HCT116 (cell line): ENCODE data around the gene TALDO1.

ENCODE experiments used
- ATF3 ChIP-seq: IDR thresholded peaks from 2 replicates; pipeline ENCODE4 v1.6.1; 2012
- CBX3 ChIP-seq: IDR thresholded peaks from 2 replicates; pipeline ENCODE4 v1.6.1; 2012; ENCODE audit warnings: low read depth
- CEBPB ChIP-seq: IDR thresholded peaks from 2 replicates; pipeline ENCODE4 v1.6.1; 2012; ENCODE audit warnings: low read depth
- CTCF ChIP-seq, 3 experiments: fragments of 200-600 bp in 1 of 3; sonication (generic) in 1 of 3; IDR thresholded peaks in 2 of 3; conservative IDR thresholded peaks in 1 of 3; 2 replicates each; pipeline ENCODE4 v1.5.1; 2012 to 2017; ENCODE audit warnings: low read depth in 2 of 3, low read length in 2 of 3, antibody characterized with exemption in 1 of 3, borderline replicate concordance in 1 of 3, control low read depth in 1 of 3, mild to moderate bottlenecking in 1 of 3, mixed read lengths in 1 of 3, mixed run types in 1 of 3, moderate library complexity in 1 of 3; ENCODE audit not compliant: insufficient read depth in 1 of 3
- ELF1 ChIP-seq: IDR thresholded peaks from 2 replicates; pipeline ENCODE4 v1.6.1; 2012; ENCODE audit warnings: low read depth, borderline replicate concordance
- EZH2 ChIP-seq: fragments of 200-600 bp; sonication (generic); IDR thresholded peaks from 2 replicates; pipeline ENCODE4 v1.6.1; 2017; ENCODE audit warnings: antibody characterized with exemption, mixed run types
- EZH2phosphoT487 ChIP-seq: fragments of 200-600 bp; IDR thresholded peaks from 2 replicates; pipeline ENCODE4 v1.6.1; 2018; ENCODE audit warnings: antibody characterized with exemption, borderline replicate concordance
- MAX ChIP-seq: IDR thresholded peaks from 2 replicates; pipeline ENCODE4 v1.6.1; 2012
- POLR2A ChIP-seq: IDR thresholded peaks from 2 replicates; pipeline ENCODE4 v1.7.0; 2011; ENCODE audit warnings: borderline replicate concordance; ENCODE audit not compliant: insufficient read depth, insufficient read length; ENCODE audit errors: extremely low read depth
- POLR2AphosphoS5 ChIP-seq: IDR thresholded peaks from 2 replicates; pipeline ENCODE4 v1.6.1; 2011; ENCODE audit warnings: mild to moderate bottlenecking, low read depth, low read length, moderate library complexity
- RAD21 ChIP-seq: IDR thresholded peaks from 2 replicates; pipeline ENCODE4 v1.6.1; 2012; ENCODE audit warnings: low read depth, mild to moderate bottlenecking
- TCF7L2 ChIP-seq: IDR thresholded peaks from 2 replicates; pipeline ENCODE4 v1.7.0; 2011; ENCODE audit warnings: borderline replicate concordance, inconsistent platforms; ENCODE audit not compliant: insufficient read depth, insufficient read length; ENCODE audit errors: extremely low read depth
- ZNF274 ChIP-seq: fragments of 200-500 bp; sonication (Bioruptor generic); IDR thresholded peaks from 2 replicates; pipeline ENCODE4 v1.6.1; 2014; ENCODE audit warnings: mild to moderate bottlenecking, low read depth, low read length, inconsistent platforms

- TF ChIP-seq CEBPB = no peak
- TF ChIP-seq CTCF (IDR thresholded peaks at IDR 0.05 in 2 of 3, conservative IDR thresholded peaks at IDR 0.05 in 1 of 3; ENCODE audit: borderline replicate concordance in 1 of 3, insufficient read depth in 1 of 3, low read depth in 2 of 3, low read length in 2 of 3) = no peak
- TF ChIP-seq EZH2 = no peak
- no peak for TF ChIP-seq ZNF274
- no peak for TF ChIP-seq MAX
- TF ChIP-seq RAD21 = no peak
- no peak for TF ChIP-seq ELF1
- TF ChIP-seq POLR2AphosphoS5 = 0 out of 2 replicates have a peak, but pooled peaks have one; percentile 11
- TF ChIP-seq CBX3 = no peak
- no peak for TF ChIP-seq TCF7L2
- TF ChIP-seq POLR2A = no peak
- TF ChIP-seq ATF3 = no peak
- no peak for TF ChIP-seq EZH2phosphoT487
These were observed 43.7 kb downstream of the TALDO1 start for GRCh38 chr11:790721-791564.
